ENCODE results near the gene SRSF4. TPM values are rescaled to one million over a fixed set of nuclear protein-coding genes. Genes with fewer than 3 reads are reported as not detected.

SRSF4 gene
- total and polyA plus RNA-seq, 9 of the 15 experiments (the other 6 are each of a cell fraction or from before 2014, with no cell fraction given) = 15.9 to 132 (median 82.0) TPM

GRCh38 chr1:29121516-29121935 is 60.2 kb downstream of the SRSF4 start (continued):
- TF ChIP-seq AFF1 (IDR thresholded peaks at IDR 0.05; ENCODE audit: low read depth in 1 of 2, partially characterized antibody in 2 of 2) (no peak), RAD51 (IDR thresholded peaks at IDR 0.05; ENCODE audit: borderline replicate concordance, low read depth) (no peak), ZC3H4 (CRISPR knock-in tag; IDR thresholded peaks at IDR 0.05; ENCODE audit: borderline replicate concordance) (no peak), CHCHD3 (CRISPR knock-in tag; IDR thresholded peaks at IDR 0.05) (no peak), ETS2 (tag; IDR thresholded peaks at IDR 0.05; ENCODE audit: borderline replicate concordance, poor library complexity, severe bottlenecking) (no peak), BRD9 (IDR thresholded peaks at IDR 0.05; ENCODE audit: low read depth, partially characterized antibody) (no peak), BHLHE40 (IDR thresholded peaks at IDR 0.05; ENCODE audit: low read length) (no peak), ZNF780A (CRISPR knock-in tag; IDR thresholded peaks at IDR 0.05) (no peak), IRF2 (CRISPR knock-in tag; IDR thresholded peaks at IDR 0.05) (no peak), TEAD1 (CRISPR knock-in tag; IDR thresholded peaks at IDR 0.05) (no peak)

Measured in K562 (cell line).